Measurements from ENCODE around the gene KLHL40. TPM values are rescaled to one million over a fixed set of nuclear protein-coding genes. Genes with fewer than 3 reads are reported as not detected.

Gene KLHL40
- total RNA-seq, 1 experiment from 2014 or later, result not detected

Other genes starting within 250 kb of the KLHL40 start
- gene VIPR1, start 182.9 kb upstream of the KLHL40 start, total RNA-seq (2021; ENCODE audit: unreplicated experiment), result 0.41 TPM
- gene SEC22C, start 103.6 kb upstream of the KLHL40 start, total RNA-seq (2021; ENCODE audit: unreplicated experiment), result 45.9 TPM
- 27.5 TPM for gene SS18L2, start 94.7 kb upstream of the KLHL40 start, total RNA-seq (2021; ENCODE audit: unreplicated experiment)
- gene NKTR, start 84.9 kb upstream of the KLHL40 start, total RNA-seq (2021; ENCODE audit: unreplicated experiment), result 39.0 TPM
- 3.6 TPM for gene ZBTB47, start 31.8 kb upstream of the KLHL40 start, total RNA-seq (2021; ENCODE audit: unreplicated experiment)
- gene HHATL, start 17.3 kb downstream of the KLHL40 start, total RNA-seq (2021; ENCODE audit: unreplicated experiment), result not detected
- 0.82 TPM for gene CCDC13, start 87.7 kb downstream of the KLHL40 start, total RNA-seq (2021; ENCODE audit: unreplicated experiment)
- 74.6 TPM for gene HIGD1A, start 119.0 kb downstream of the KLHL40 start, total RNA-seq (2021; ENCODE audit: unreplicated experiment)
- not detected for gene ACKR2, start 123.9 kb downstream of the KLHL40 start, total RNA-seq (2021; ENCODE audit: unreplicated experiment)
- gene CYP8B1, start 190.3 kb downstream of the KLHL40 start, total RNA-seq (2021; ENCODE audit: unreplicated experiment), result 0.08 TPM
- gene ZNF662, start 220.6 kb downstream of the KLHL40 start, total RNA-seq (2021; ENCODE audit: unreplicated experiment), result not detected

Measured in Panc1 (cell line).